Caki2 (cell line): ENCODE measurements around the gene ABCA7. TPM values are rescaled to one million over a fixed set of nuclear protein-coding genes. Genes with fewer than 3 reads are reported as not detected.
A peak's percentile ranks its signal among the peaks of the same experiment; 100 is the strongest.

Experiments used
- DNase-seq: peaks from one replicate; pipeline ENCODE4 v3.0.0-alpha.2; 2015; ENCODE audit warnings: low read depth
- in situ Hi-C: cut with HindIII; loops from 2 replicates; pipeline ENCODE4 v1.10.0; 2016; ENCODE audit warnings: low sequenced_read_pairs, low pct_unique_long_range_greater_than_20kb, mixed read lengths
- total RNA-seq: library from RNA; depleted of rRNA; stranded (reverse); fragments of >200 nt; shearing (Covaris generic); gene quantifications from 2 replicates; pipeline ENCODE4 v1.2.3, GENCODE V29; 2014; ENCODE audit warnings: low replicate concordance

Gene ABCA7
- total RNA-seq, 1 experiment from 2014 or later, result 32.1 TPM

DNA sequence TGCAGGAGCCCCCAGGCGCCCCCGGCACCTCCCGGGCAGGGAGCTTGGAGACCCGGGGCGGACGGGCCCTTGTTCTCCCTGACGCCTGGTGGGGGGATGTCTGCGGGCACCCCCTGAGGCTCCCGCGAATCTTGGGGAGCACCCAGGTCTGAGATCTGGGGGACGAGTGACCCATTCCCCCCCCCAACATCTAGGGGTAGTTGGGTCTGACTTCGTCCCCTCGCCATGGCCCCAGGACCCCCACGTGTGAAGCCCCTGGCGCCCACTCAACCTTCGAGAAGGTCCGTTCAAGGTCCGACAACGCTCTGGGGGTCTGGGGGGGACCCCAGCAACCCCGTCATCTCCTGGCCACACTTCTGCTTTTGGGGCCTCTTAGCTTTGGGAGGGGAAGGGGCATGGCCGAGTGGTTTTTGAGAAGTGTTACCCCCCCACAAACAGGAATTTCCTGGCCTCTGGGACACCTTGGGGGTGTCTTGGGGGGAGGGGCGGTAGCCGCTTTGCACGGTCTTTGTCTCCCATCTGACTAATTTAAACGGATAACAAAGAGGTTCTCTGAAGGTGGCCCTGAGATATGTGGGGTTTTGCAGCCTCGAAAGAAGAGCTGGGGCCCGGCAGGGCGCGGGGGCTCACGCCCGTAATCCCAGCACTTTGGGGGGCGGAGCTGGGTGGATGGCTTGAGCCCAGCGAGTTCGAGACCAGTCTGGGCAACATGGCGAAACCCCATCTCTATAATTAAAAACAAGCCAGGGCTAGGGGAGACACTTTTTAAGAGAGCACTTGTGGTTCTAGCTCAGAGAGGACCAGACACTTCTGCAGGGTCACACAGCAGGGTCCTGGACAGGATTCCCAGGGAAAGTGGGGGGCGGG, 12.9 kb upstream of the ABCA7 start:
- no peak for DNase-seq
- in situ Hi-C loops, result no loop called here

DNA sequence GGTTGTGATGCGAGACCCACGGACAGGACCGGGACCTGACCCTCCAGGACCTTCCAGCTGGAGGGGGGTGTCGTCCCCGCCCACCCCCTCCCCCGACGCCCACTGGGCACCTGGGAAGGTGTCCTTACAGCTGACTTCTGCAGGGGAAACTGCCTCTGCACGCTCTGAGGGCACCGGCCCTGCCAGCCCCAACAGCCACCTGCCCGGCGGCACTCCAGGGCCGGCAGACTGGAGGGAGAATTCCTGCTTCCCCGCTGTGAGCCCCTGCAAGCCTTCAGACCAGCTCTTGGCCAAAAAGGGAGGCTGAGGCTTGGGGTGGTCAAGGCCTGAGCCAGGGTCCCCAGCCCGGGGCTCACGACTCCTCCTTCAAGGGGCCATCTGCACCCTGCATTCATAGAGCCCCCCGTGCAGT, 12.3 kb upstream of the ABCA7 start:
- in situ Hi-C loops, result no loop called here
- DNase-seq, result peak; percentile 20

DNA sequence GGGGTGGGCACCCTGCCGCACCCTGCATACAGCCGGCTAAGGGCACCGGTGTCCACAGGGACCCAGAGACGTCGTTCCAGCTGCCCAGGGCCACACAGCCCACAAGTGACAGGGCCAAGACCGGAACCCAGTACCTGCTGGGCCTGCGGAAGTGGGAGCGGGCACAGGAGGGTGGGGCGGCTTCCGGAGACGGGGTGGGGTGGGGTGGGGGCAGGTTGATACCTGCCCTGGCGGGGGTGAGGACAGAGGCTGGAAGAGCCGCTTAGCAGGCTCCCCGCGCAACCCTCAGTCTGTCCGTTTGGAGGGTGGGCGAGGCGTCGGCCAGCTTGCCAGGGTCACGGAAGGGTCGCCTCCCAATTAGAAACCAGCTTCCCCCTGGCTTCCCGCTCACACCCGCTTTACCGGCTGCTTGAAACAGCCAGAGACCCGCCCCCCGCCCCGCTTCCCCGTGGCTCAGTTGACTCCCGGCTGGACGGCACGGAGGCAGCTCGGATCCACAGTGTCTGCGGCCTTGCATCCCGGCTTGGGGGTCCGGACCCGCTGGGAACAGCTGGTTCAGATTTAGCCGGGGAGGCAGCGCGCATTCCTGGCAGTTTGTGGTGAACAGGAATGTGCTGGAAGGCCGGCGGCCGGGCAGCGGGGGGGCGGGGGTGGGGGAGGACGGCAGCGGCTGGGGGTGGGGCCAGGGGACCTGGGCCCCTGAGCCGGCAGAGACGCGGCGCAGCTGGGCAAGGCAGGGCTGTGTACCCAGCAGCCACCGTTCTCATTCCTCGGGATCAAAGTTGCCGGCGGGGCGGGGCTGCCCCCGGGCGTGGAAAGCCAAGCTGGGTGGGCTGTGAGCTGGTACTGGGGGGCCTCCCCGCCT, 11.6 kb upstream of the ABCA7 start:
- DNase-seq, result peak; percentile 57
- in situ Hi-C loops, result no loop called here

DNA sequence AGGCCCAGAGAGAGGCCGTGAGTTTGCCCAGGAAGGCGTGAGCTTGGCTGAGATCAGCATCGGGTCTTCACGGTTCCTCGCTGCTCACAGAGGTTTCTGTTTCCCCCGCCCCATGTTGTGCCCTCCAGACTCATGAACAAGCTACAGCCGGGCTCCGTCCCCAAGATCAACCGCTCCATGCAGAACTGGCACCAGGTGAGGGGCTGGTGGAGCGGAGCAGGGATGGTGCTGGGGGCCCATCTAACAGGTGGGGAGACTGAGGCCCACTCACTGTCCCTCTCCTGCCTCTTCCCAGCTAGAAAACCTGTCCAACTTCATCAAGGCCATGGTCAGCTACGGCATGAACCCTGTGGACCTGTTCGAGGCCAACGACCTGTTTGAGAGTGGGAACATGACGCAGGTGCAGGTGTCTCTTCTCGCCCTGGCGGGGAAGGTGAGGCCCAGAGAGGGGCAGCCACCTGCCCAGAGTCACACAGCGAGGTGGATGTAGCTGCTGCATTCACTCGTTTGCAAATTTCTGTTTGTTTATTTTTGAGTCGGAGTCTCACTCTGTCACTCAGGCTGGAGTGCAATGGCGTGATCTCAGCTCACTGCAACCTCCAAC, 7.5 kb upstream of the ABCA7 start:
- in situ Hi-C loops, result no loop called here
- no peak for DNase-seq

DNA sequence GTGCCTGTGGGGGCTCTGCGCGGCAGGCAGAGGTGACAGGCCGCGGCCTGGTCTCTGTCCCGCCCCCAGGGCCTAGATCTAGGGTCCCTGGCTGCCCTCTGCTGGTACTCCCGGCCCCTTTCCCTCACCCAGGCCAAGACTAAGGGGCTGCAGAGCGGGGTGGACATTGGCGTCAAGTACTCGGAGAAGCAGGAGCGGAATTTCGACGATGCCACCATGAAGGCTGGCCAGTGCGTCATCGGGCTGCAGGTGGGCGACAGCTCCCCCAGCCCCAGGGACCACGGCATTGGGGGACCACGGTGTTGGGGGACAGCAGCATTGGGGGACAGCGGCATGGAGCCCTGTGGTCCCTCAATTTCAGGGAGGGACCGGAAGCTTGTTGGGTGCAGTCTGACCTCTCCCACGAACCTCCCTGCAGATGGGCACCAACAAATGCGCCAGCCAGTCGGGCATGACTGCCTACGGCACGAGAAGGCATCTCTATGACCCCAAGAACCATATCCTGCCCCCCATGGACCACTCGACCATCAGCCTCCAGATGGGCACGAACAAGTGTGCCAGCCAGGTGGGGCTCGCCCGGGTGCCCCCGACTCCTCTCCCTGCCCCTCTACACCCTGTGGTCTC, 3.8 kb upstream of the ABCA7 start:
- DNase-seq, result no peak
- in situ Hi-C loops, result no loop called here

DNA sequence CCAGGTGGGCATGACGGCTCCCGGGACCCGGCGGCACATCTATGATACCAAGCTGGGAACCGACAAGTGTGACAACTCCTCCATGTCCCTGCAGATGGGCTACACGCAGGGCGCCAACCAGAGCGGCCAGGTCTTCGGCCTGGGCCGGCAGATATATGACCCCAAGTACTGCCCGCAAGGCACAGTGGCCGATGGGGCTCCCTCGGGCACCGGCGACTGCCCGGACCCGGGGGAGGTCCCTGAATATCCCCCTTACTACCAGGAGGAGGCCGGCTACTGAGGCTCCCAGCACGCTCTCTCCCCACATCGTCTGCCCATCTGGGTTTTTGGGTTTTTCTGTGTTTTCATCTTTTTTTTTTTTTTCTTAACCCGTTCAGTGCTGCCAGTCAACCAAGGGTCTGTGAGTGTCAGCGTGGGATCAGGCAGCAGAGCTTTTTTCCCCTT, 2.3 kb upstream of the ABCA7 start:
- DNase-seq, result no peak
- in situ Hi-C loops, result no loop called here

DNA sequence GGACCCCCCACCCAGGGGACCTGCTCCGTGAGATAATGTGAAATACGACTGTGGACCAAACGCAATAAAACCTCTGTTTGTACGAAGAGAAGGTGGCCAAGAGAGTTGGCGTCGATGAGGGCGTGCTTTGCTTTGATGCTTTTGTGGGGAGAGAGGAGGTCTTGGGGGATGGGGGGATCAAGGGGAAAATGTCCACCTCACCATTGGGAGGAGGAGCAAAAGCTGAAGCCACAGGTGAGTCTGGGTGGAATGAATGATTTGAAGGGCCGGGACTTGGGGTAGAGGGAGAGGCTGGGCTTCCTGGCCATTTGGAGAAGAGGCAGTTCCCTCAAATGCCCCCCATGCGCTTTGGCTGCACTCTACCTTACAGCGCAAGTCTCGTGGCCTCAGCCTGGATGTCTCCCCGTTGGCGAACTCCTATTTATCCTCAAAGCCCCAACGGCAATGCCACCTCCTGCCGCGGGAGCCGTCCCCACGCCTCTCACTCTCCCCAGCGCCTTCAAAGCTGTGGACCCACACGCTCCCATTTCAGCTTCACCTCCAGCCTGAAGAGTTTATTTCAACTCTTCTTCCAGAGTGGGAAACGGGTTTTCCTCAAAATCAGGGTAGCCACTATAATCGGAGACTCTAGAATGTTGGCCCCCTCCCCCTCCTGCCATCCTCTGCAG, 795 bp upstream of the ABCA7 start:
- DNase-seq, result no peak
- in situ Hi-C loops, result no loop called here

DNA sequence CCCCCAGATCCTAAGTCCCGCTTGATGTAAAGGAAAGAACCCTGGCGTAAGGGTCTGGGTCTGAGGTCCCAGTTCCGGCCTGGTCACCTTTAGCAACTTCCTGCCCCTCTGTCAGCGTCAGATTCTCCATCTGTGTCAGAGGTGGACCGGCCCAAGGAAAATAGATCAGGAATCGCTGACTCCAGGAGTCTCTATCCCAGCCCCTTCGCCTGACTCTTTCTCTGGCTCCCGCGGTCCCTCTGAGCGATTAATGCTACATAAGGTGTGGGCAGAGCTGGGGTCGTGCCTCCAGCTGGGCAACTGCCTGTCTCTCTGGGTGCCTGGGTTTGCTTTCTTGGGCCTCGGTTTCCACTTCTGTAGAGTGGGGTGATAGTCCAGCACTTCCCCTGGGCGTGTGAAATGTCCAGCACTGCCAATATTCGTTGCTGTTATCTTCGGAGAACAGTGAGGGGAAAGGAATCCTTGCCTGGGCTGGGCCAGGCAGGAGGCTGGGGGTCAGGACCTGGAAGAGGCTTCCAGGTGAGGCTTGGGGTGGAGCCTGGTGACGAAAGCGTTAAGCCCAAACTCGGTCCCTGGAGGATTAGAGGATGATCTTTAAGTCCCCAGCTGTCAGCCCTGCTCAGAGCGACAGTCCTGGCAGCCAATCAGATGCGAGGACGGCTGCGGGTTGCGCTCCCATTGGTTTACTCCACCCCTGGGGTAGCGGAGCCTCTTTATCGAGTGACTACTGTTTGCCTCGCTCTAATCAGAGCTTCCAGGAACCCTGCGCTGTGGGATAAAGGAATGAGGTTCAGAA, 767 bp downstream of the ABCA7 start:
- peak; percentile 83 for DNase-seq
- in situ Hi-C loops, result no loop called here

DNA sequence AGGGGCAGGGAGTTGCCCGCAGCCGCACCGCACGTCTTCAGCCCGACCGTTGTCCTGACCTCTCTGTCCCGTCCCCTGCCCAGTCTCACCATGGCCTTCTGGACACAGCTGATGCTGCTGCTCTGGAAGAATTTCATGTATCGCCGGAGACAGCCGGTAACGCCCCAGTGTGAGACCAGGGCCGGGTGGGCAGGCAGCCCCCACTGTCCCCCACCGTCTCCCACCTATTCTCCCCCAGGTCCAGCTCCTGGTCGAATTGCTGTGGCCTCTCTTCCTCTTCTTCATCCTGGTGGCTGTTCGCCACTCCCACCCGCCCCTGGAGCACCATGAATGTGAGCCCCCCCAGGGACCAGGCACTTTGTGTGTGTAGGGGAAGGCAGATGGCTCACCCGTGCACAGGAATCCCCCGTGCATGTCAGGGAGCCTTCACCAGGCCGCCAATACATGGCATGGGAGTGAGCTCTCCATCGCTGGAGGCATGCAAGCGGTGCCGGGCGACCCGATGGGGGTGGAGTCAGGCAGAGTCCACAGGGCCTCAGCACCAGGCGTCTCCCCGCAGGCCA, 1.4 kb downstream of the ABCA7 start:
- in situ Hi-C loops, result no loop called here
- no peak for DNase-seq

DNA sequence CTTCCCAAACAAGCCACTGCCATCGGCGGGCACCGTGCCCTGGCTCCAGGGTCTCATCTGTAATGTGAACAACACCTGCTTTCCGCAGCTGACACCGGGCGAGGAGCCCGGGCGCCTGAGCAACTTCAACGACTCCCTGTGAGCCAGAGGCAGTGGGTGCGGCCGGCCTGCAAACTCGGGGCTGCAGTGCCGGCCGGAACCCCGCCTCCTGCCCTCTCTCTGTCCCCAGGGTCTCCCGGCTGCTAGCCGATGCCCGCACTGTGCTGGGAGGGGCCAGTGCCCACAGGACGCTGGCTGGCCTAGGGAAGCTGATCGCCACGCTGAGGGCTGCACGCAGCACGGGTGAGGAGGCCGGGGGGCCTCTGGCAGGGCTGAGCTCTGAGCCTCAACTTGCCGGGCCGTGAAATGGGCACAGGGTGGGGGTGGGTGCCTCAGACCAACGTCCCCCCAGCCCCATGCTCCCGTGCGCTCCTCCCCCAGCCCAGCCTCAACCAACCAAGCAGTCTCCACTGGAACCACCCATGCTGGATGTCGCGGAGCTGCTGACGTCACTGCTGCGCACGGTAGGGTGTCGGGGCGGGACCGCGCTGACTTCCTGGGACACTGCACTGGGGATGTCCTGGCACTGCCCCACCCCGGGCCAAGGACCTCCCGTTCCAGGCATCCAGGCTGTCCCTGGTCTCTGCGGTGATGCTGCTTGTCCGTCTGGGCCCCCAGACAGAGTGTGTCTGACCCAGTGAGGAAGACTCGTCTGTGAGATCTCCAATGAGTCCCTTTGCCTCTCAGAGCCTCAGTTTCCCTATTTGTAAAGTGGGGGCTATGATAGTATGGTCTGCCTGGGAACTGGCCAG, 2.2 kb downstream of the ABCA7 start:
- in situ Hi-C loops, result no loop called here
- peak; percentile 89 for DNase-seq

DNA sequence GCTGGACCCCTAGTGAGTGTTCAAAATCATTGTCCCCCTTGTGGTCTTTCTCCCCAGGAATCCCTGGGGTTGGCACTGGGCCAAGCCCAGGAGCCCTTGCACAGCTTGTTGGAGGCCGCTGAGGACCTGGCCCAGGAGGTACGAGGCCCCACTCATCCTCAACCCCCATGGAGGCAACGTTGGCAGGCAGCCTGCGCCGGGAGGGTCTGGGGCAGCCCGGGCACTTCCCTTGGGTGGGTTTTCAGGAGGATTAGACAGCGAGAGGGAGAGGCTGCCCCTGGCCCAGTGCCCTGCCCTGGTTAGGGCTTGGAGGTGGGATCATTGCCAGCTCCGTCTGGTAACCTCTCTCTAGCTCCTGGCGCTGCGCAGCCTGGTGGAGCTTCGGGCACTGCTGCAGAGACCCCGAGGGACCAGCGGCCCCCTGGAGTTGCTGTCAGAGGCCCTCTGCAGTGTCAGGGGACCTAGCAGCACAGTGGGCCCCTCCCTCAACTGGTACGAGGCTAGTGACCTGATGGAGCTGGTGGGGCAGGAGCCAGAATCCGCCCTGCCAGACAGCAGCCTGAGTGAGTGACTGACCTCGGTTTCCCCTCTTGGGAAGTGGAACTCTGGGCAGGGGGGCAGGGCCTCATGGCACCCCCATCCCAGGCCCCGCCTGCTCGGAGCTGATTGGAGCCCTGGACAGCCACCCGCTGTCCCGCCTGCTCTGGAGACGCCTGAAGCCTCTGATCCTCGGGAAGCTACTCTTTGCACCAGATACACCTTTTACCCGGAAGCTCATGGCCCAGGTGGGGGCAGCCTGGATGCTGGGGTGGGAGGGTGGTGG, 3.0 kb downstream of the ABCA7 start:
- DNase-seq, result peak; percentile 80
- in situ Hi-C loops, result no loop called here

DNA sequence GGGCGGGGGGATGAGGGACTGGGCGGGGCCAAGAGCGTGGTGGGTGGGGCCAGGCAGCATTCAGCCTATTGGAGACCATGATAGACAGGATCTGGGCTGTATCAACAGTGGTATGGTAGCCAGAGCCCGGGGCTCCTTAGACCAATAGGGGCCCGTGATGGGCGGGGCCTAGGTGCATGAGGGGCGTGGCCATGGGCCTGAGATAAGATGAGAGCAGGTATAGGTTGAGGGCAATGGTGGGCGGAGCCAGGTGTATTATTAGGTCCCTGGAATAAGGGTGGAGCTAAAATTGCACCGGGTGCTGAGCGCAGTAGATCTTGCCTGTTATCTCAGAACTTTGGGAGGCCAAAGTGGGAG, 5.3 kb downstream of the ABCA7 start:
- in situ Hi-C loops, result no loop called here
- peak; percentile 86 for DNase-seq

DNA sequence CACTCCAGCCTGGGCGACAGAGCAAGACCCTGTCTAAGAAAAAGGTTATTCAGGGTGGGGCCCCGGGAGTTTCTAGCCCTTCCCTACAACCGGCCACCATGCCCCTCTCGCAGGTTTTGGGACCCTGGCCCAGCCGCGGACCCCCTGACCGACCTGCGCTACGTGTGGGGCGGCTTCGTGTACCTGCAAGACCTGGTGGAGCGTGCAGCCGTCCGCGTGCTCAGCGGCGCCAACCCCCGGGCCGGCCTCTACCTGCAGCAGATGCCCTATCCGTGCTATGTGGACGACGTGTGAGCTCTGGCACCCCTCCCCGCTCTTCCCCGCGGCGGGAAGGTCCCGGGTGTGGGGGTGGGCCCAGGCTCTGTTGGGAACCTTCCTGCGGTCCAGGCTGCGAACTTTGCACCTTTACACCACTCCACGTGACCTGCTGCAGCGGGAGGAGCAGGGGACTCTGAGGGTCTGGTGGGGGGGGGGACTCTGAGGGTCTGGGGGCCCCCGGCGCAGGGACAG, 6.3 kb downstream of the ABCA7 start:
- in situ Hi-C loops, result no loop called here
- DNase-seq, result no peak

DNA sequence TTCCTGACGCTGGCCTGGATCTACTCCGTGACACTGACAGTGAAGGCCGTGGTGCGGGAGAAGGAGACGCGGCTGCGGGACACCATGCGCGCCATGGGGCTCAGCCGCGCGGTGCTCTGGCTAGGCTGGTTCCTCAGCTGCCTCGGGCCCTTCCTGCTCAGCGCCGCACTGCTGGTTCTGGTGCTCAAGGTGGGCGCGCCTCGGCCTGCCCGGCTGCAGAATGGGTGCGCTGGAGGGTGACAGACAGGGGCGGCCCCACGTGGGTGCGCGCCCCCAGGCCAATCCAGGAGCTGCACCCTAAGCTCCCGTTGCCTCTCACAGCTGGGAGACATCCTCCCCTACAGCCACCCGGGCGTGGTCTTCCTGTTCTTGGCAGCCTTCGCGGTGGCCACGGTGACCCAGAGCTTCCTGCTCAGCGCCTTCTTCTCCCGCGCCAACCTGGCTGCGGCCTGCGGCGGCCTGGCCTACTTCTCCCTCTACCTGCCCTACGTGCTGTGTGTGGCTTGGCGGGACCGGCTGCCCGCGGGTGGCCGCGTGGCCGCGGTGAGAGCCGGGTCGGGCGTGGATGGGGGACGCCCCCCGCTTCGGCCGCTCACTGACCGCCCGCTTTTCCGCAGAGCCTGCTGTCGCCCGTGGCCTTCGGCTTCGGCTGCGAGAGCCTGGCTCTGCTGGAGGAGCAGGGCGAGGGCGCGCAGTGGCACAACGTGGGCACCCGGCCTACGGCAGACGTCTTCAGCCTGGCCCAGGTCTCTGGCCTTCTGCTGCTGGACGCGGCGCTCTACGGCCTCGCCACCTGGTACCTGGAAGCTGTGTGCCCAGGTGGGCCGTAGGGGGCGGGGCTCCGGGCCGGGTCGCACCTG, 7.2 kb downstream of the ABCA7 start:
- DNase-seq, result no peak
- in situ Hi-C loops, result no loop called here
